GM12875 (cell line): ENCODE results near the gene STXBP1.
A peak's percentile ranks its signal among the peaks of the same experiment; 100 is the strongest.

Experiments
- H3K4me3 ChIP-seq: one replicate; pipeline ENCODE4 v1.5.1; 2011; ENCODE audit warnings: low read depth, low read length, control low read depth
- CTCF ChIP-seq: IDR thresholded peaks from 2 replicates; pipeline ENCODE4 v1.5.1; 2011; ENCODE audit warnings: low read depth, mild to moderate bottlenecking, control low read depth, inconsistent platforms, low read length, moderate library complexity, borderline replicate concordance; ENCODE audit not compliant: insufficient read depth

The STXBP1 gene

GRCh38 chr9:127711226-127711701, 99.2 kb downstream of the STXBP1 start:
- no peak overlapping the region for H3K4me3 ChIP-seq
- TF ChIP-seq CTCF: no peak

- no peak for TF ChIP-seq CTCF
- no peak overlapping the region for H3K4me3 ChIP-seq
These were observed 99.8 kb downstream of the STXBP1 start for GRCh38 chr9:127711831-127712274.

- no peak for TF ChIP-seq CTCF
- H3K4me3 ChIP-seq: no peak overlapping the region
These were observed 100.3 kb downstream of the STXBP1 start for GRCh38 chr9:127712371-127712770.

- no peak for TF ChIP-seq CTCF
- H3K4me3 ChIP-seq: no peak overlapping the region
These were observed 100.8 kb downstream of the STXBP1 start for GRCh38 chr9:127712867-127713266.

- no peak for TF ChIP-seq CTCF
- no peak overlapping the region for H3K4me3 ChIP-seq
These were observed 102.1 kb downstream of the STXBP1 start for GRCh38 chr9:127714020-127714750.

GRCh38 chr9:127714951-127715469, 102.9 kb downstream of the STXBP1 start:
- H3K4me3 ChIP-seq: peak overlapping the region; percentile 73
- TF ChIP-seq CTCF: no peak
